Nephron progenitor cell (in vitro differentiated cells): Measurements from ENCODE around the gene BPI.
"Not testable (repeated sequence)": the region's sequence is repeated elsewhere in the genome, so short reads cannot be mapped to it uniquely, and the experiment has no call there.

Experiments used
- DNase-seq: peaks from one replicate; pipeline ENCODE4 v3.0.0; 2021
- H3K27ac Mint-ChIP-seq: 2 replicates; pipeline ENCODE4 v1.8.0; 2021; ENCODE audit warnings: mild to moderate bottlenecking, moderate library complexity, mixed read lengths
- H3K27me3 Mint-ChIP-seq: 2 replicates; pipeline ENCODE4 v1.8.0; 2021; ENCODE audit warnings: mild to moderate bottlenecking, low read depth, mixed read lengths; ENCODE audit not compliant: poor library complexity
- H3K36me3 Mint-ChIP-seq: 2 replicates; pipeline ENCODE4 v1.8.0; 2021; ENCODE audit warnings: low read depth, mixed read lengths
- H3K4me1 Mint-ChIP-seq: 2 replicates; pipeline ENCODE4 v1.8.0; 2021; ENCODE audit warnings: mixed read lengths
- H3K4me3 Mint-ChIP-seq: 2 replicates; pipeline ENCODE4 v1.8.0; 2021; ENCODE audit warnings: mild to moderate bottlenecking, moderate library complexity, mixed read lengths
- H3K9me3 Mint-ChIP-seq: 2 replicates; pipeline ENCODE4 v1.8.0; 2021; ENCODE audit warnings: mild to moderate bottlenecking, moderate library complexity, mixed read lengths
- TF ChIP-seq, protein P1 (sequence below): fragments of 200-600 bp; sonication (generic); IDR thresholded peaks from 2 replicates; pipeline ENCODE4 v1.5.0; 2021; ENCODE audit warnings: antibody characterized with exemption

The BPI gene

DNA sequence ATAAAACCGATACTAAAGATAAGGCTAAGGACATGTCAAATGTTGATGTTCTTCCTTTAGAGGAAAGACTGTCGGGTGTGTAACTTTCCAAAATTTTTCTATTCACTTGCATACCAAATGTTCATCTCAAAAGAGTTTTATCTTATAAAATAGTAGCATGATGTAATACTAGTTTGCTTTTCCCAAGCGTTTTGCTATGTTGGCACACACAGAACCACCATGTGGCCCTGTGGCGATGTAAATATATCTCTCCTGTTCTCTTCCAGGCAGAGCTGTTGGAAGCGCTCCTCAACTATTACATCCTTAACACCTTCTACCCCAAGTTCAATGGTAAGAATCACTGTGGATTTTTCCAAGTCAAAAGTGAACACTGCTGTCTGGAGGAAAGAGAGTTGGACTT is 68.8 kb downstream of the BPI start:
- H3K4me1 Mint-ChIP-seq = no peaks in the 10 kb centered on the region
- H3K27ac Mint-ChIP-seq = no peak overlapping the region
- H3K4me3 Mint-ChIP-seq = no peak overlapping the region
- peaks cover 5% of the 10 kb centered on the region for H3K9me3 Mint-ChIP-seq
- H3K36me3 Mint-ChIP-seq = no peaks in the 10 kb centered on the region
- TF ChIP-seq, protein P1, sequence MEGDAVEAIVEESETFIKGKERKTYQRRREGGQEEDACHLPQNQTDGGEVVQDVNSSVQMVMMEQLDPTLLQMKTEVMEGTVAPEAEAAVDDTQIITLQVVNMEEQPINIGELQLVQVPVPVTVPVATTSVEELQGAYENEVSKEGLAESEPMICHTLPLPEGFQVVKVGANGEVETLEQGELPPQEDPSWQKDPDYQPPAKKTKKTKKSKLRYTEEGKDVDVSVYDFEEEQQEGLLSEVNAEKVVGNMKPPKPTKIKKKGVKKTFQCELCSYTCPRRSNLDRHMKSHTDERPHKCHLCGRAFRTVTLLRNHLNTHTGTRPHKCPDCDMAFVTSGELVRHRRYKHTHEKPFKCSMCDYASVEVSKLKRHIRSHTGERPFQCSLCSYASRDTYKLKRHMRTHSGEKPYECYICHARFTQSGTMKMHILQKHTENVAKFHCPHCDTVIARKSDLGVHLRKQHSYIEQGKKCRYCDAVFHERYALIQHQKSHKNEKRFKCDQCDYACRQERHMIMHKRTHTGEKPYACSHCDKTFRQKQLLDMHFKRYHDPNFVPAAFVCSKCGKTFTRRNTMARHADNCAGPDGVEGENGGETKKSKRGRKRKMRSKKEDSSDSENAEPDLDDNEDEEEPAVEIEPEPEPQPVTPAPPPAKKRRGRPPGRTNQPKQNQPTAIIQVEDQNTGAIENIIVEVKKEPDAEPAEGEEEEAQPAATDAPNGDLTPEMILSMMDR = no peak
- no peak for DNase-seq
- H3K27me3 Mint-ChIP-seq = peaks cover 31% of the 10 kb centered on the region

GRCh38 chr20:38373231-38373867 is 69.4 kb downstream of the BPI start:
- no peak overlapping the region for H3K27ac Mint-ChIP-seq
- H3K36me3 Mint-ChIP-seq = no peaks in the 10 kb centered on the region
- peaks cover 7% of the 10 kb centered on the region for H3K9me3 Mint-ChIP-seq
- H3K4me3 Mint-ChIP-seq = no peak overlapping the region
- TF ChIP-seq, protein P1 = no peak
- H3K27me3 Mint-ChIP-seq = peaks cover 31% of the 10 kb centered on the region
- H3K4me1 Mint-ChIP-seq = no peaks in the 10 kb centered on the region
- DNase-seq = no peak

DNA sequence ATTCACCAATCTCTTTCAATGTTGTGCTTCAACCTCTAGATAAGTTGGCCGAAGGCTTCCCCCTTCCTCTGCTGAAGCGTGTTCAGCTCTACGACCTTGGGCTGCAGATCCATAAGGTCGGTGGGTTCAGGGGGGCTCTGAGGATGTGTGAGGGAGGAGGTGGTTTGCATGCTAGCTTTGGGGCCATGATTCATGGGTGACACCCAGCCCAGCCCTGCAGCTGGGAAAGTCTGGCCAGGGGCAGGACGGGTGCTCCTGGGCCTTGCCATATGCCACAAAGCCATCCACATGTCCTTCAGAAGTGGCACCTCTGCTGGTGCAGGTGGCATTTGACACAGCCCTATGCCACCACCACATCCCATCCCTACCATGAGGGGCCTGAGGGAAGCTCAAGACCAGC is 69.9 kb downstream of the BPI start:
- DNase-seq = no peak
- H3K27me3 Mint-ChIP-seq = peaks cover 31% of the 10 kb centered on the region

GRCh38 chr20:38377039-38377685 is 73.2 kb downstream of the BPI start:
- no peaks in the 10 kb centered on the region for H3K36me3 Mint-ChIP-seq
- no peak for DNase-seq
- H3K4me1 Mint-ChIP-seq = peaks cover 4% of the 10 kb centered on the region
- TF ChIP-seq, protein P1 = no peak
- H3K27me3 Mint-ChIP-seq = peaks cover 26% of the 10 kb centered on the region
- no peak overlapping the region for H3K27ac Mint-ChIP-seq
- peaks cover 11% of the 10 kb centered on the region for H3K9me3 Mint-ChIP-seq
- H3K4me3 Mint-ChIP-seq = no peak overlapping the region

More for the DNA sequence above, 69.9 kb downstream of the BPI start:
- H3K4me3 Mint-ChIP-seq = no peak overlapping the region
- H3K27ac Mint-ChIP-seq = no peak overlapping the region
- H3K4me1 Mint-ChIP-seq = no peaks in the 10 kb centered on the region
- no peaks in the 10 kb centered on the region for H3K36me3 Mint-ChIP-seq
- TF ChIP-seq, protein P1 = no peak
- peaks cover 7% of the 10 kb centered on the region for H3K9me3 Mint-ChIP-seq

DNA sequence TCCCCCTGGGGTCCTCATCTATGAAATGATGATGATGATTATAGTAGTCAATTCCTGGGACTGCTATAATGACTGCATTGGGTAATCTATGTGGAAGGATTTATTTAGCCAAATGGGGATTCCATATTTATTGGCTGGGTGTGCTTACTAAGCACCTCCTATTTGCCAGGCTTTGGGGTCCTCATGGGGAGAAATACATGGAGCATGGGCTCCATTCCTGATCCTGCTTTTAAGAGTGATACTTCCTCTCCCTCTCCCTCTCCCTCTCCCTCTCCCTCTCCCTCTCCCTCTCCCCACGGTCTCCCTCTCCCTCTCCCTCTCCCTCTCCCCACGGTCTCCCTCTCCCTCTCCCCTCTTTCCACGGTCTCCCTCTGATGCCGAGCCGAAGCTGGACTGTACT is 73.9 kb downstream of the BPI start:
- Mint-ChIP-seq H3K9me3 (peaks cover 11% of the 10 kb centered on the region), H3K27me3 (peaks cover 25% of the 10 kb centered on the region)
- not testable (repeated sequence) for H3K4me3 Mint-ChIP-seq, H3K27ac Mint-ChIP-seq, H3K36me3 Mint-ChIP-seq, H3K4me1 Mint-ChIP-seq, DNase-seq

GRCh38 chr20:38383147-38383546 is 79.2 kb downstream of the BPI start:
- TF ChIP-seq, protein P1 = no peak
- no peak for DNase-seq
- Mint-ChIP-seq H3K4me1 (peaks cover 16% of the 10 kb centered on the region), H3K4me3 (no peak overlapping the region), H3K9me3 (peaks cover 8% of the 10 kb centered on the region), H3K27me3 (peaks cover 32% of the 10 kb centered on the region), H3K36me3 (no peaks in the 10 kb centered on the region), H3K27ac (no peak overlapping the region)
